Neural cell (in vitro differentiated cells): Measurements from ENCODE around the gene QPCTL. TPM values are rescaled to one million over a fixed set of nuclear protein-coding genes. Genes with fewer than 3 reads are reported as not detected.

Experiments used
- H2AFZ ChIP-seq: fragments of 200-600, 300-800 bp; sonication (generic), shearing (Covaris generic); 2 replicates; pipeline ENCODE4 v1.6.0; 2014; ENCODE audit warnings: low read depth, mild to moderate bottlenecking, antibody characterized with exemption, low read length, moderate library complexity
- H3F3A ChIP-seq: fragments of 200-600 bp; shearing (Covaris generic); 2 replicates; pipeline ENCODE4 v1.6.1; 2016; ENCODE audit warnings: mild to moderate bottlenecking, moderate library complexity, mixed read lengths, antibody characterized with exemption, low read length; ENCODE audit not compliant: insufficient read depth, poor library complexity, severe bottlenecking
- H3K27ac ChIP-seq: fragments of 200-600, 300-800 bp; sonication (generic), shearing (Covaris generic); 2 replicates; pipeline ENCODE4 v1.5.1; 2014; ENCODE audit warnings: mild to moderate bottlenecking, low read length, moderate library complexity
- H3K27me3 ChIP-seq: fragments of 300-800, 200-600 bp; sonication (generic), shearing (Covaris generic); 2 replicates; pipeline ENCODE4 v1.6.0; 2014; ENCODE audit warnings: mild to moderate bottlenecking, low read depth, low read length, moderate library complexity; ENCODE audit not compliant: insufficient read depth
- H3K36me3 ChIP-seq: fragments of 300-800, 200-600 bp; sonication (generic), shearing (Covaris generic); 2 replicates; pipeline ENCODE4 v1.5.1; 2014; ENCODE audit warnings: mild to moderate bottlenecking, antibody characterized with exemption, low read length, moderate library complexity; ENCODE audit not compliant: insufficient read depth
- H3K4me2 ChIP-seq: fragments of 300-800, 200-600 bp; sonication (generic), shearing (Covaris generic); 2 replicates; pipeline ENCODE4 v1.6.0; 2014; ENCODE audit warnings: mild to moderate bottlenecking, low read length
- H3K4me3 ChIP-seq: fragments of 300-800, 200-600 bp; sonication (generic), shearing (Covaris generic); 2 replicates; pipeline ENCODE4 v1.5.1; 2014; ENCODE audit warnings: mild to moderate bottlenecking, low read length, moderate library complexity
- H3K79me2 ChIP-seq: fragments of 200-600 bp; shearing (Covaris generic); replicated peaks from 2 replicates; pipeline ENCODE4 v1.6.0; 2014; ENCODE audit warnings: mild to moderate bottlenecking, low read length, moderate library complexity; ENCODE audit not compliant: insufficient read depth
- H3K9ac ChIP-seq: fragments of 300-800, 200-600 bp; sonication (generic), shearing (Covaris generic); 2 replicates; pipeline ENCODE4 v1.6.1; 2016; ENCODE audit warnings: mild to moderate bottlenecking, low read length, mixed read lengths
- H3K9me2 ChIP-seq: fragments of 200-600 bp; shearing (Covaris generic); 2 replicates; pipeline ENCODE4 v1.6.1; 2016; ENCODE audit warnings: mild to moderate bottlenecking, low read length, mixed read lengths; ENCODE audit not compliant: insufficient read depth
- H3K9me3 ChIP-seq: fragments of 200-600, 300-800 bp; sonication (generic), shearing (Covaris generic); 2 replicates; pipeline ENCODE4 v1.6.1; 2016; ENCODE audit warnings: mild to moderate bottlenecking, mixed run types, low read length, moderate library complexity, mixed read lengths
- H4K20me1 ChIP-seq: fragments of 200-600 bp; shearing (Covaris generic); 2 replicates; pipeline ENCODE4 v1.6.1; 2016; ENCODE audit warnings: mild to moderate bottlenecking, mixed run types; ENCODE audit not compliant: insufficient read depth
- CTCF ChIP-seq: fragments of 450-650 bp; IDR thresholded peaks from 2 replicates; pipeline ENCODE4 v1.5.1; 2014; ENCODE audit warnings: antibody characterized with exemption, mild to moderate bottlenecking, moderate library complexity; ENCODE audit not compliant: poor library complexity, severe bottlenecking
- EP300 ChIP-seq: fragments of 450-650 bp; conservative IDR thresholded peaks from 2 replicates; pipeline ENCODE4 v1.6.1; 2014; ENCODE audit warnings: antibody characterized with exemption, mild to moderate bottlenecking, moderate library complexity; ENCODE audit not compliant: poor library complexity, severe bottlenecking
- EZH2 ChIP-seq: fragments of 200-600, 300-800 bp; shearing (Covaris generic), sonication (generic); IDR thresholded peaks from 2 replicates; pipeline ENCODE4 v1.6.1; 2014; ENCODE audit warnings: antibody characterized with exemption, low read length, borderline replicate concordance, mild to moderate bottlenecking; ENCODE audit not compliant: insufficient read depth, poor library complexity, severe bottlenecking
- MXI1 ChIP-seq: fragments of 450-650 bp; conservative IDR thresholded peaks from 2 replicates; pipeline ENCODE4 v1.6.1; 2014; ENCODE audit warnings: antibody characterized with exemption, mild to moderate bottlenecking; ENCODE audit not compliant: poor library complexity, severe bottlenecking
- POLR2AphosphoS5 ChIP-seq: IDR thresholded peaks from 2 replicates; pipeline ENCODE4 v1.6.1; 2012
- RAD21 ChIP-seq: fragments of 450-650 bp; conservative IDR thresholded peaks from 2 replicates; pipeline ENCODE4 v1.6.1; 2014; ENCODE audit warnings: antibody characterized with exemption, mild to moderate bottlenecking, moderate library complexity
- REST ChIP-seq: IDR thresholded peaks from 2 replicates; pipeline ENCODE4 v1.6.1; 2012; ENCODE audit warnings: borderline replicate concordance
- SMC3 ChIP-seq: fragments of 450-650 bp; conservative IDR thresholded peaks from 2 replicates; pipeline ENCODE4 v1.6.1; 2014; ENCODE audit warnings: antibody characterized with exemption, mild to moderate bottlenecking, moderate library complexity; ENCODE audit not compliant: poor library complexity
- TAF1 ChIP-seq: IDR thresholded peaks from 2 replicates; pipeline ENCODE4 v1.6.1; 2012; ENCODE audit warnings: low read depth
- polyA plus RNA-seq: library from polyadenylated mRNA; depleted of rRNA; stranded (reverse); fragments of >200 nt; gene quantifications from 2 replicates; pipeline ENCODE4 v1.2.3, GENCODE V29; 2014

QPCTL gene
- polyA plus RNA-seq, 1 donor from 2014 or later = 6.8 TPM

- H2AFZ ChIP-seq = peak overlapping the region; percentile 46
- H3K27me3 ChIP-seq = peaks cover 43% of the 10 kb centered on the region
- peak overlapping the region; percentile 38 for H3K4me2 ChIP-seq
- no peaks in the 10 kb centered on the region for H3K79me2 ChIP-seq
- H4K20me1 ChIP-seq = no peaks in the 10 kb centered on the region
- H3F3A ChIP-seq = no peaks in the 10 kb centered on the region
- no peaks in the 10 kb centered on the region for H3K36me3 ChIP-seq
- TF ChIP-seq EP300 (no peak), MXI1 (peak; percentile 4), REST (peak; percentile 36), RAD21 (no peak), POLR2AphosphoS5 (no peak), TAF1 (no peak), EZH2 (no peak), CTCF (no peak)
- peak overlapping the region; percentile 75 for H3K9ac ChIP-seq
- H3K4me3 ChIP-seq = peak overlapping the region; percentile 68
- no peaks in the 10 kb centered on the region for H3K9me3 ChIP-seq
- no peaks in the 10 kb centered on the region for H3K9me2 ChIP-seq
- peak overlapping the region; percentile 78 for H3K27ac ChIP-seq
Observed at GRCh38 chr19:45668342-45668871, 24.1 kb upstream of the QPCTL start.

- Histone ChIP-seq H3K4me2 (no peak overlapping the region), H4K20me1 (no peaks in the 10 kb centered on the region), H3K27ac (no peak overlapping the region), H3K4me3 (peak overlapping the region; percentile 28), H3K27me3 (peaks cover 43% of the 10 kb centered on the region), H3K9ac (no peak overlapping the region), H2AFZ (no peak overlapping the region), H3K9me2 (no peaks in the 10 kb centered on the region), H3K79me2 (no peaks in the 10 kb centered on the region), H3K9me3 (no peaks in the 10 kb centered on the region), H3K36me3 (no peaks in the 10 kb centered on the region), H3F3A (no peaks in the 10 kb centered on the region)
- TF ChIP-seq CTCF = no peak
- no peak for TF ChIP-seq TAF1
- no peak for TF ChIP-seq POLR2AphosphoS5
- no peak for TF ChIP-seq SMC3
- no peak for TF ChIP-seq REST
- TF ChIP-seq MXI1 = no peak
- TF ChIP-seq RAD21 = no peak
- TF ChIP-seq EZH2 = no peak
- TF ChIP-seq EP300 = no peak
Observed at GRCh38 chr19:45670670-45671453, 21.6 kb upstream of the QPCTL start.
